PFSK-1 (cell line): Measurements from ENCODE around the gene INO80E.

Experiments used
- FOXP2 ChIP-seq: optimal IDR thresholded peaks from 2 replicates; pipeline ENCODE3; 2011; ENCODE audit warnings: borderline replicate concordance, control low read depth, inconsistent platforms; ENCODE audit not compliant: insufficient read depth; ENCODE audit errors: extremely low read length, extremely low read depth
- POLR2AphosphoS5 ChIP-seq: IDR thresholded peaks from 2 replicates; pipeline ENCODE4 v1.6.1; 2012; ENCODE audit warnings: low read depth, mild to moderate bottlenecking, control low read depth, low read length, moderate library complexity
- SIN3A ChIP-seq: IDR thresholded peaks from 2 replicates; pipeline ENCODE4 v1.6.1; 2012; ENCODE audit warnings: mild to moderate bottlenecking, low read length, moderate library complexity, borderline replicate concordance; ENCODE audit not compliant: insufficient read depth
- TAF1 ChIP-seq: IDR thresholded peaks from 2 replicates; pipeline ENCODE4 v1.6.1; 2012; ENCODE audit warnings: low read length, control low read depth, borderline replicate concordance; ENCODE audit not compliant: insufficient read depth
- TF ChIP-seq, protein P1 (sequence below), 2 experiments: IDR thresholded peaks; 2 replicates each; pipeline versions ENCODE4 v1.6.1 to v1.8.0; 2011 to 2012; ENCODE audit warnings: low read depth in 2 of 2, low read length in 2 of 2, control low read depth in 1 of 2, inconsistent platforms in 1 of 2, mild to moderate bottlenecking in 1 of 2, moderate library complexity in 1 of 2; ENCODE audit not compliant: insufficient read depth in 1 of 2

DNA sequence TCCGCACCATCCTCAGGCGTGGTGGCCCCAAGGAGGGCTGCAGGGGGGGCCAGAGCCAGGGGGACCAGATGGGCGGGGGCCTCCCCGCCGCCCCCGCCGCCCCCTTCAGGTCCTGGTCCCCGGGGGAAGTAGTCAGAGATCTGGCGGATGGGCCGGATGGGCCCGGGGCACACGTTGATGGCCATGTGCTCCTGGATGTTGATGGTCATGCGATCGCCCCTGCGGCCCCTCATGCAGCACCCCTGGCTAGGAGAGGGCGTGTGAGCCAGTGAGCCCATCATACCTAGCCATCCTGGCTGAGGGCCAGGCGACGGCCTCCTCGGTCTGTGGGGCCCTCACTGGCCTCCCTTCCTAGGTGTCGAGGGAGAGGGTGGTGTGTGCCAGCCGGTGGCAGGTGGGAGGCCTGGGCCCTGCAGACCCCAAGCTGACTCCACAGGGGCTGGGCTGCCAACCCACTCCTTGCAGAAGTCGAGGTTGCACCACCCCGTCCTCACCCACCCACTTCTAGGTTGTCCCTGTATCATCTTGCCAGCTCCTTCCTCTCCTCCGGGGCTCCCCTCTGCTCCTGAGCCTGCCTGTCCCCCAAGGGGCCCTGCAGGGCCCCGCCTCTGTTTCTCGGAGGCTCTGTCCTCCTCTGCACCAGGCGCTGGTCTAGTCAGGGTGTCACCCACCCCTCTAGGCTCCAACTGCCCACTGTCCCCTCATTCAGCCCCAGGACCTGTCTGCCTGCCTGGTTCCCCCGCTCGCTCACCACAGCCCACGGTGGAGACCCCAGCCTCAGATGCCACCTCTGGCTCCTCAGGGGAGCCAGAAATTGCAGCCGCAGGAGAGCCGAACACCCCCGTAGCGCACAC is 14.2 kb downstream of the INO80E start:
- TF ChIP-seq POLR2AphosphoS5 (no peak), SIN3A (no peak), TAF1 (no peak), FOXP2 (no peak)
- TF ChIP-seq, protein P1, sequence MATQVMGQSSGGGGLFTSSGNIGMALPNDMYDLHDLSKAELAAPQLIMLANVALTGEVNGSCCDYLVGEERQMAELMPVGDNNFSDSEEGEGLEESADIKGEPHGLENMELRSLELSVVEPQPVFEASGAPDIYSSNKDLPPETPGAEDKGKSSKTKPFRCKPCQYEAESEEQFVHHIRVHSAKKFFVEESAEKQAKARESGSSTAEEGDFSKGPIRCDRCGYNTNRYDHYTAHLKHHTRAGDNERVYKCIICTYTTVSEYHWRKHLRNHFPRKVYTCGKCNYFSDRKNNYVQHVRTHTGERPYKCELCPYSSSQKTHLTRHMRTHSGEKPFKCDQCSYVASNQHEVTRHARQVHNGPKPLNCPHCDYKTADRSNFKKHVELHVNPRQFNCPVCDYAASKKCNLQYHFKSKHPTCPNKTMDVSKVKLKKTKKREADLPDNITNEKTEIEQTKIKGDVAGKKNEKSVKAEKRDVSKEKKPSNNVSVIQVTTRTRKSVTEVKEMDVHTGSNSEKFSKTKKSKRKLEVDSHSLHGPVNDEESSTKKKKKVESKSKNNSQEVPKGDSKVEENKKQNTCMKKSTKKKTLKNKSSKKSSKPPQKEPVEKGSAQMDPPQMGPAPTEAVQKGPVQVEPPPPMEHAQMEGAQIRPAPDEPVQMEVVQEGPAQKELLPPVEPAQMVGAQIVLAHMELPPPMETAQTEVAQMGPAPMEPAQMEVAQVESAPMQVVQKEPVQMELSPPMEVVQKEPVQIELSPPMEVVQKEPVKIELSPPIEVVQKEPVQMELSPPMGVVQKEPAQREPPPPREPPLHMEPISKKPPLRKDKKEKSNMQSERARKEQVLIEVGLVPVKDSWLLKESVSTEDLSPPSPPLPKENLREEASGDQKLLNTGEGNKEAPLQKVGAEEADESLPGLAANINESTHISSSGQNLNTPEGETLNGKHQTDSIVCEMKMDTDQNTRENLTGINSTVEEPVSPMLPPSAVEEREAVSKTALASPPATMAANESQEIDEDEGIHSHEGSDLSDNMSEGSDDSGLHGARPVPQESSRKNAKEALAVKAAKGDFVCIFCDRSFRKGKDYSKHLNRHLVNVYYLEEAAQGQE (IDR thresholded peaks at IDR 0.05; ENCODE audit: insufficient read depth in 1 of 2, low read depth in 2 of 2, low read length in 2 of 2), result no peak
